HG03103 (cell line): ENCODE data around the gene ZNF69.
"Not testable (repeated sequence)": the region's sequence is repeated elsewhere in the genome, so short reads cannot be mapped to it uniquely, and the experiment has no call there.

Source experiments
- ATAC-seq: cut with Tn5 transposase; IDR thresholded peaks from one replicate; pipeline ENCODE4 v1.9.1; 2021; ENCODE audit warnings: low read depth; ENCODE audit not compliant: unreplicated experiment

Gene ZNF69

GRCh38 chr19:11949614-11950080 lies 62.1 kb downstream of the ZNF69 start:
- ATAC-seq = not testable (repeated sequence)

DNA sequence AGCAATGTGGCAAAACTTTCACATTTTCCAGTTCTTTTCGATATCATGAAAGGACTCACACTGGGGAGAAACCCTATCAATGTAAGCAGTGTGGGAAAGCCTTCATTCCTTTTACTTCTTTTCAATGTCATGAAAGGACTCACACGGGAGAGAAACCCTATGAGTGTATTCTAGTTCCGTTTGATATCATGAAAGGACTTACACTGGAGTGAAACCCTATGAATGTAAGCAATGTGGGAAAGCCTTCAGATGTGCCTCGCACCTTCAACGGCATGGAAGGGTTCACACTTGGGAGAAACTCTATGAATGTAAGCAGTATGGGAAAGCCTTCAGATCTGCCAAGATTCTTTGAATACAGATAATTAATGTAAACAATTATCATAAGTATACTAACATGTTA lies 62.7 kb downstream of the ZNF69 start:
- no peak for ATAC-seq
